Liver (tissue), 3 donors: Measurements from ENCODE around the gene CLDN10.

Experiments used
- ATF3 ChIP-seq: IDR thresholded peaks from 2 replicates; pipeline ENCODE4 v1.6.1; 2016; ENCODE audit warnings: antibody characterized with exemption
- CTCF ChIP-seq: fragments of 150-350 bp; IDR thresholded peaks from 2 replicates; pipeline ENCODE4 v1.5.1; 2017; ENCODE audit warnings: improper control_type of control experiment, low read depth, low read length; ENCODE audit not compliant: missing input control
- GABPA ChIP-seq, 2 donors: IDR thresholded peaks in 1 of 2; conservative IDR thresholded peaks in 1 of 2; 2 replicates each; pipeline ENCODE4 v1.6.1; 2016; ENCODE audit warnings: antibody characterized with exemption in 2 of 2, mild to moderate bottlenecking in 1 of 2, moderate library complexity in 1 of 2
- MAX ChIP-seq: IDR thresholded peaks from 2 replicates; pipeline ENCODE4 v1.6.1; 2016; ENCODE audit warnings: antibody characterized with exemption
- RAD21 ChIP-seq, 2 donors: IDR thresholded peaks; 2 replicates each; pipeline ENCODE4 v1.6.1; 2016; ENCODE audit warnings: antibody characterized with exemption in 2 of 2, mild to moderate bottlenecking in 2 of 2
- REST ChIP-seq: IDR thresholded peaks from 2 replicates; pipeline ENCODE4 v1.6.1; 2016; ENCODE audit warnings: antibody characterized with exemption, mild to moderate bottlenecking
- YY1 ChIP-seq: IDR thresholded peaks from 2 replicates; pipeline ENCODE4 v1.6.1; 2016; ENCODE audit warnings: antibody characterized with exemption, mild to moderate bottlenecking
- ZBTB33 ChIP-seq: IDR thresholded peaks from 2 replicates; pipeline ENCODE4 v1.6.1; 2016; ENCODE audit warnings: antibody characterized with exemption
- donor health status: healthy.
- donor health status: healthy.

- TF ChIP-seq CTCF: no peak
- no peak for TF ChIP-seq RAD21 (IDR thresholded peaks at IDR 0.05)
- no peak for TF ChIP-seq YY1
- TF ChIP-seq MAX: no peak
- TF ChIP-seq GABPA (IDR thresholded peaks at IDR 0.05 in 1 of 2, conservative IDR thresholded peaks at IDR 0.05 in 1 of 2): no peak
- TF ChIP-seq REST: no peak
- TF ChIP-seq ZBTB33: no peak
- no peak for TF ChIP-seq ATF3
Measured at GRCh38 chr13:95546919-95547318, 5.6 kb upstream of the CLDN10 start.
